Caco-2 (cell line): ENCODE data around the gene FOSL2. TPM values are rescaled to one million over a fixed set of nuclear protein-coding genes. Genes with fewer than 3 reads are reported as not detected.
A peak's percentile ranks its signal among the peaks of the same experiment; 100 is the strongest.

Source experiments
- BruUV-seq: library from RNA; stranded (reverse); fragments of 400-500 nt; replicated peaks from 2 replicates; lab custom pipeline; 2021; lab: Mats Ljungman, UMichigan
- CTCF ChIA-PET: fragments of 300-600 bp; sonication (Branson Sonifier 250); formaldehyde crosslinking; loops from one replicate; lab custom pipeline; 2022; ENCODE audit warnings: antibody characterized with exemption; lab: Charles Lee
- POLR2A ChIA-PET: fragments of 300-600 bp; sonication (Branson Sonifier 250); formaldehyde crosslinking; loops from one replicate; lab custom pipeline; 2022; ENCODE audit warnings: antibody characterized with exemption; lab: Charles Lee
- DNase-seq, 2 experiments: peaks; one replicate each; pipeline versions ENCODE4 v3.0.0 to v3.0.0-alpha.2; 2020 to 2022
- H3K27me3 ChIP-seq: replicated peaks from 2 replicates; pipeline ENCODE4 v1.6.0; 2011; ENCODE audit warnings: low read length; ENCODE audit not compliant: control insufficient read depth, insufficient read depth
- H3K36me3 ChIP-seq: 2 replicates; pipeline ENCODE4 v1.5.1; 2011; ENCODE audit warnings: low read length; ENCODE audit not compliant: control insufficient read depth, insufficient read depth
- H3K4me1 ChIP-seq: fragments of 250-450 bp; sonication (Bioruptor Pico); 2 replicates; pipeline ENCODE4 v1.5.1; 2020; ENCODE audit warnings: mild to moderate bottlenecking
- H3K4me3 ChIP-seq: 2 replicates; pipeline ENCODE4 v1.5.1; 2011; ENCODE audit warnings: low read depth, mild to moderate bottlenecking, control low read depth, low read length
- H3K9me3 ChIP-seq: fragments of 250-450 bp; sonication (Bioruptor Pico); 2 replicates; pipeline ENCODE4 v1.5.1; 2020; ENCODE audit warnings: mild to moderate bottlenecking, moderate library complexity
- H3K27ac Mint-ChIP-seq: one replicate; pipeline ENCODE4 v1.8.0; 2022; ENCODE audit warnings: mixed read lengths; ENCODE audit not compliant: unreplicated experiment
- H3K27me3 Mint-ChIP-seq: one replicate; pipeline ENCODE4 v1.8.0; 2022; ENCODE audit warnings: mixed read lengths; ENCODE audit not compliant: insufficient read depth, unreplicated experiment
- H3K36me3 Mint-ChIP-seq: one replicate; pipeline ENCODE4 v1.8.0; 2022; ENCODE audit warnings: mild to moderate bottlenecking, mixed read lengths; ENCODE audit not compliant: insufficient read depth, unreplicated experiment
- H3K4me1 Mint-ChIP-seq: one replicate; pipeline ENCODE4 v1.8.0; 2022; ENCODE audit warnings: low read depth, mixed read lengths; ENCODE audit not compliant: unreplicated experiment
- H3K4me3 Mint-ChIP-seq: one replicate; pipeline ENCODE4 v1.8.0; 2022; ENCODE audit warnings: mild to moderate bottlenecking, moderate library complexity, mixed read lengths; ENCODE audit not compliant: unreplicated experiment
- H3K9me3 Mint-ChIP-seq: one replicate; pipeline ENCODE4 v1.8.0; 2022; ENCODE audit warnings: mixed read lengths; ENCODE audit not compliant: unreplicated experiment
- intact Hi-C: fragments of 100-400 bp; cut with micrococcal nuclease; formaldehyde crosslinking; loops from one replicate; pipeline ENCODE4 v1.10.0; 2022; ENCODE audit not compliant: unreplicated experiment
- total RNA-seq: library from RNA; stranded (reverse); gene quantifications from 2 replicates; pipeline ENCODE4 v1.2.3, GENCODE V29; 2022
- TF ChIP-seq, protein P1 (sequence below), 2 experiments: fragments of 200-600 bp in 1 of 2; IDR thresholded peaks; 1 replicate in 1 of 2; 2 replicates in 1 of 2; pipeline versions ENCODE4 v1.5.1 to v1.8.0; 2011 to 2022; ENCODE audit warnings: antibody characterized with exemption in 1 of 2, control low read depth in 1 of 2, inconsistent platforms in 1 of 2, low read depth in 1 of 2, low read length in 1 of 2, mild to moderate bottlenecking in 1 of 2, moderate library complexity in 1 of 2; ENCODE audit not compliant: insufficient read depth in 1 of 2, severe bottlenecking in 1 of 2, unreplicated experiment in 1 of 2

The FOSL2 gene
- total RNA-seq, 1 experiment from 2014 or later, result 64.6 TPM

DNA sequence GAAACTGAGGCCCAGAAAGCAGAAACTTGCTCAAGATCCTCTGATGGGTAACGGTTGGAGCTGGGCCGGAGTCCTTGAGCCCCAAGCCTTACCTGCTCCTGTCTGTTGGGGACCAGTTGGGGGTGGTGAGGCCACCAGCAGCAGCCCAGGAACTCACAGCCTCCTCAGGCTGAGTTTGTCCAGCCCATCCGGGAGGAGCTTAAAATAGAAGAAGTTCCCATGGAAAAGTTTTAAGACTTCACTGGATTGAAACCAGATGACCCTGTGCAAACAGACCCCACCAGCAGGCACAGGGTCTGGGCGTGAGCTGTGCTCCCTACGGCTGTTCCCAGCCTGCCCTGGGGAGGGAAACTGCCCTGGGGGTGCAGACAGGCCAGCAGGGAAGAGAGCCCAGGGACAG is 40.6 kb upstream of the FOSL2 start:
- Histone ChIP-seq H3K9me3 (no peaks in the 10 kb centered on the region), H3K27me3 (no peaks in the 10 kb centered on the region), H3K4me3 (no peak overlapping the region), H3K36me3 (no peaks in the 10 kb centered on the region), H3K4me1 (no peaks in the 10 kb centered on the region)
- intact Hi-C loops, result no loop called here
- no peak for DNase-seq
- Mint-ChIP-seq H3K27me3 (no peaks in the 10 kb centered on the region), H3K4me1 (no peaks in the 10 kb centered on the region), H3K9me3 (no peaks in the 10 kb centered on the region), H3K4me3 (no peak overlapping the region), H3K36me3 (no peaks in the 10 kb centered on the region), H3K27ac (peak overlapping the region; percentile 40)
- CTCF ChIA-PET, result no interaction called here
- no TSS peak for BruUV-seq
- POLR2A ChIA-PET, result no interaction called here
- TF ChIP-seq, protein P1, sequence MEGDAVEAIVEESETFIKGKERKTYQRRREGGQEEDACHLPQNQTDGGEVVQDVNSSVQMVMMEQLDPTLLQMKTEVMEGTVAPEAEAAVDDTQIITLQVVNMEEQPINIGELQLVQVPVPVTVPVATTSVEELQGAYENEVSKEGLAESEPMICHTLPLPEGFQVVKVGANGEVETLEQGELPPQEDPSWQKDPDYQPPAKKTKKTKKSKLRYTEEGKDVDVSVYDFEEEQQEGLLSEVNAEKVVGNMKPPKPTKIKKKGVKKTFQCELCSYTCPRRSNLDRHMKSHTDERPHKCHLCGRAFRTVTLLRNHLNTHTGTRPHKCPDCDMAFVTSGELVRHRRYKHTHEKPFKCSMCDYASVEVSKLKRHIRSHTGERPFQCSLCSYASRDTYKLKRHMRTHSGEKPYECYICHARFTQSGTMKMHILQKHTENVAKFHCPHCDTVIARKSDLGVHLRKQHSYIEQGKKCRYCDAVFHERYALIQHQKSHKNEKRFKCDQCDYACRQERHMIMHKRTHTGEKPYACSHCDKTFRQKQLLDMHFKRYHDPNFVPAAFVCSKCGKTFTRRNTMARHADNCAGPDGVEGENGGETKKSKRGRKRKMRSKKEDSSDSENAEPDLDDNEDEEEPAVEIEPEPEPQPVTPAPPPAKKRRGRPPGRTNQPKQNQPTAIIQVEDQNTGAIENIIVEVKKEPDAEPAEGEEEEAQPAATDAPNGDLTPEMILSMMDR (IDR thresholded peaks at IDR 0.05; ENCODE audit: insufficient read depth in 1 of 2, low read depth in 1 of 2, low read length in 1 of 2, severe bottlenecking in 1 of 2, unreplicated experiment in 1 of 2), result no peak

DNA sequence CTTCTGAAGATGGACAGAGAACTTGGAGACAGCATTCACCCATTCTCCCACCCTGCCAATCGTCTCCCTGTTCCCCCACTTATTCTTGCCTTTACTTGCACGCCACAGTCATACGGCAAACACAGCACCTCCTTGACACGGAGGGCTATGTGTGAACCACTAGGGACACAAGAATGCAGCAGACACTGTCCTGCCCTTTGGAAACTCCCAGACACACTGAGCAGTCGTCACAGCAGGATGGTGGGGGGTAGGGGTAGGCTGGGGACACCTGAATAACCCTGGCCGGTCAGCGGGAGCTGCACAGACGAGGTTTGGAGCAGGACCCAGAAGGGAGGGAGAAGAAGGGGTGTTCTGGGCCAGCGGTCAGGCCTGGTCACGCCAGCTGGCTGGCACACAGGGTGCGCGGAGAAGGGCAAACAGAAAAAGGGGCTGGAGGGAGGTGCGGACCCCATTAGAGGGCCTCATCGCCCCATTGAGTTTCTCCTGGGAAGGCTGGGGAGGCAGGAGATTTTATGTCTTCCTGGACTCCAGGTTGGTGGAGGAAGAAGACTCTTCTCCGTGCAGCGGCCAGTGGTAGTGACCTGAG is 40.0 kb upstream of the FOSL2 start:
- Histone ChIP-seq H3K36me3 (no peaks in the 10 kb centered on the region), H3K4me1 (no peaks in the 10 kb centered on the region), H3K27me3 (no peaks in the 10 kb centered on the region), H3K4me3 (no peak overlapping the region), H3K9me3 (no peaks in the 10 kb centered on the region)
- no peak for DNase-seq
- ChIA-PET POLR2A (no interaction called here), CTCF (no interaction called here)
- no peaks in the 10 kb centered on the region for H3K9me3 Mint-ChIP-seq
- H3K4me3 Mint-ChIP-seq, result no peak overlapping the region
- no peaks in the 10 kb centered on the region for H3K4me1 Mint-ChIP-seq
- no peaks in the 10 kb centered on the region for H3K27me3 Mint-ChIP-seq
- intact Hi-C loops, result no loop called here
- TF ChIP-seq, protein P1 (IDR thresholded peaks at IDR 0.05; ENCODE audit: insufficient read depth in 1 of 2, low read depth in 1 of 2, low read length in 1 of 2, severe bottlenecking in 1 of 2, unreplicated experiment in 1 of 2), result no peak
- peak overlapping the region; percentile 40 for H3K27ac Mint-ChIP-seq
- no peaks in the 10 kb centered on the region for H3K36me3 Mint-ChIP-seq
- no TSS peak for BruUV-seq

DNA sequence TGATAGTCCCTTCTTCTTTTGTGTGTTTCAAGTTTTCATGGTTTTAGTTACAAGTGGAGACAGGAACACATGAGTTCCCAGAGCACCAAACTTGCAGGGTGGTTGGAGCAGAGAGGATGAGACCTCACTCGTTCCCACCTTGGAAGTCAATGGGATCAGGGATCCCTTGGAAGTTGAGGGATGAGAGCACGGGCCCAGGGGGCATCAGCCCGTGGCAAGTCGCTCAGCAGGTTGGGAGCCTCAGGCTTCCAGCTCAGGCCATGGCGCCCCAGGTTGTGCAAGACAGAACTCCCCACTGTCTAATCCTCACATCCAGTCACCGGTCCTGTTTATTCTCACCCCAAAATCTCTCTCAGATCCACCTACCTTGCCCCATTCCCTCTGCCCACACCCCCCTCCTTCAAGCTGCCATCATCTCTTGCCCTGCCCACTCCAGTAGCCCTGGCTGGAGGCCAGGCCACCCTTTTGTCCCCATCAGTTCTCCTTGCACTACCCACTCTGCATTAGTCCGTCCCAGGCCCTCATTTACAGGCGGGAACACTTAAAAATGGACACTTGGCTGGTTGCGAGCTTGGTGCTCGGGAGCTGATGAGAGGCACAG is 37.6 kb upstream of the FOSL2 start:
- TF ChIP-seq, protein P1 (IDR thresholded peaks at IDR 0.05; ENCODE audit: insufficient read depth in 1 of 2, low read depth in 1 of 2, low read length in 1 of 2, severe bottlenecking in 1 of 2, unreplicated experiment in 1 of 2), result no peak

More for the DNA sequence above, 37.6 kb upstream of the FOSL2 start:
- ChIA-PET POLR2A (no interaction called here), CTCF (no interaction called here)
- BruUV-seq, result no TSS peak
- H3K27me3 Mint-ChIP-seq, result no peaks in the 10 kb centered on the region
- intact Hi-C loops, result no loop called here
- no peak for DNase-seq
- Histone ChIP-seq H3K27me3 (no peaks in the 10 kb centered on the region), H3K36me3 (no peaks in the 10 kb centered on the region), H3K9me3 (no peaks in the 10 kb centered on the region), H3K4me1 (peaks cover 10% of the 10 kb centered on the region; the same call in 1 of the 2 replicates), H3K4me3 (no peak overlapping the region)
- H3K4me1 Mint-ChIP-seq, result peaks cover 7% of the 10 kb centered on the region
- no peaks in the 10 kb centered on the region for H3K9me3 Mint-ChIP-seq
- no peak overlapping the region for H3K4me3 Mint-ChIP-seq
- no peaks in the 10 kb centered on the region for H3K36me3 Mint-ChIP-seq
- no peak overlapping the region for H3K27ac Mint-ChIP-seq
